GM21367 (cell line): ENCODE results near the gene MYO15A.

ENCODE experiments used
- ATAC-seq: cut with Tn5 transposase; IDR thresholded peaks from one replicate; pipeline ENCODE4 v1.9.1; 2021; ENCODE audit not compliant: unreplicated experiment

Gene MYO15A

DNA sequence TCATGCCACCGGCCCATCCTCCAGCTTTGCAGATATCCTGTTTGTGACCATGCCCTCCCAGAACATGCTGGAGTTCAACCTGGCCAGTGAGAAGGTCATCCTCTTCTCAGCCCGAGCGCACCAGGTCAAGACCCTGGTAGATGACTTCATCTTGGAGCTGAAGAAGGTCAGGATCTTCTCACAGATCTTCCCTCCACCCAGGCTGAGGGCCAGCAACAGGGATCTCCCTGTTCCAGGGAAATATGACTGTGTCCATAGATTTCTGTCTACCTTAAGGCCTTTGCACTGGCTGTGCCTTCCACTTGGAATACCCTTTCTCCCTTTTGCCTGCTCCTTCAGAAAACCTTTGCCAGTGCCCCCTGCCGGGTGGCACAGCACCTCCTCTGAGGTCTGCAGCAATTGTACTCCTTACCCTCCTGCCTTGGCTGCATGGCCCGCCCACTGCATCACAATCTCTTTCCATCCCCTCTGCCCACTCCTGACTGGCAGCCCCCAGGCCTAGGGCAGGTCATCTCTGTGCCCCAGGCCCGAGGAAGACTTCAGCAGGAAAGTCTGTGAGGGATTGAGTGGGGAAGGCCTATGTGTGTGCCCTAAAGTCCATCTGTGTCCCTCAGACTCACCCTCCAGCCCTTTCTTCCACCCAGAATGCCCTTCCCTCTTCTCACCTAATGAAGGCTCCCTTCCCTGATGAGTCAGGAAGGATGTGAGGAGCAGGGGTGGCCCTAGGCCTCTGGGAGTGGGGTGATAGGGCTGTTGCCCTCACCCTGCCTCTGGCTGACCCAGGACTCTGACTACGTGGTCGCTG is 47.8 kb downstream of the MYO15A start:
- no peak for ATAC-seq

DNA sequence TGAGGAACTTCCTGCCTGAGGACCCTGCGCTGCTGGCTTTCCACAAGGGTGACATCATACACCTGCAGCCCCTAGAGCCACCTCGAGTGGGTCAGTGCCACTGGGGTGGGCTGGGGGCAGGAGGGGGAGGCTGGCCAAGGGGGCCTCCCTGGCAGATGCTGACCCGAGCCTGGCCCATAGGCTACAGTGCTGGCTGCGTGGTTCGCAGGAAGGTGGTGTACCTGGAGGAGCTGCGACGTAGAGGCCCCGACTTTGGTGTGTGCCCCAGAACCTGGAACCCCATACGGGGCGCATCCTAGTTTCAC is 48.4 kb downstream of the MYO15A start:
- no peak for ATAC-seq

DNA sequence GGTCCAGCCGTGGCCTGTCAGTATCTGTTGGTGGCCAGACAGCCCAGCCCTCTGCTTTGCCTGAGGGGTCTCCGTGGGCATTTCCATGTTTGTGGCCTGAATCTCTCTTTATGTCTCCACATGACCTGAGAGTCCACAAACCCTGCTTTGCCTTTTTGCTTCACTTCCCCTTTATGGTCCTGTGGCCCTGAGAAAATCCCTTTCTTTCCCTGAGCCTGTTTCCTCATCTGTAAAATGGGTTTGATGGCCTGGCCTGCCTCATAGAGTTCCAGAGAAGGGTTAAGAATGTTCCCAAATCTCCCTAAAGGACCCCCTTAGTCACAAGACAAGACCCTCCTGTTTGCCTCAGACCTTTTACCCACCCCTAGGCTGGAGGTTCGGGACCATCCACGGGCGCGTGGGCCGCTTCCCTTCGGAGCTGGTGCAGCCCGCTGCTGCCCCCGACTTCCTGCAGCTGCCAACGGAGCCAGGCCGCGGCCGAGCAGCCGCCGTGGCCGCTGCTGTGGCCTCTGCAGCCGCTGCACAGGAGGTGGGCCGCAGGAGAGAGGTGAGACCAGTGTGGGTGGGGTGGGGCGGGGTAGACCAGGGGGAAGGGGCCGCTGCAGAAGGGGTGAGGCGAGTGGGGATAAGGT is 48.9 kb downstream of the MYO15A start:
- ATAC-seq = no peak

- peak; percentile 42 for ATAC-seq
Observed at GRCh38 chr17:18158022-18158600, 49.6 kb downstream of the MYO15A start.

GRCh38 chr17:18159551-18160120 is 51.1 kb downstream of the MYO15A start:
- ATAC-seq = no peak

GRCh38 chr17:18160128-18160856 is 51.7 kb downstream of the MYO15A start:
- no peak for ATAC-seq

GRCh38 chr17:18161207-18162145 is 52.9 kb downstream of the MYO15A start:
- no peak for ATAC-seq

- ATAC-seq = no peak
Observed at GRCh38 chr17:18163547-18163946, 55.0 kb downstream of the MYO15A start.

- ATAC-seq = no peak
Observed at GRCh38 chr17:18166894-18167293, 58.3 kb downstream of the MYO15A start.

GRCh38 chr17:18167421-18167820 is 58.9 kb downstream of the MYO15A start:
- no peak for ATAC-seq

DNA sequence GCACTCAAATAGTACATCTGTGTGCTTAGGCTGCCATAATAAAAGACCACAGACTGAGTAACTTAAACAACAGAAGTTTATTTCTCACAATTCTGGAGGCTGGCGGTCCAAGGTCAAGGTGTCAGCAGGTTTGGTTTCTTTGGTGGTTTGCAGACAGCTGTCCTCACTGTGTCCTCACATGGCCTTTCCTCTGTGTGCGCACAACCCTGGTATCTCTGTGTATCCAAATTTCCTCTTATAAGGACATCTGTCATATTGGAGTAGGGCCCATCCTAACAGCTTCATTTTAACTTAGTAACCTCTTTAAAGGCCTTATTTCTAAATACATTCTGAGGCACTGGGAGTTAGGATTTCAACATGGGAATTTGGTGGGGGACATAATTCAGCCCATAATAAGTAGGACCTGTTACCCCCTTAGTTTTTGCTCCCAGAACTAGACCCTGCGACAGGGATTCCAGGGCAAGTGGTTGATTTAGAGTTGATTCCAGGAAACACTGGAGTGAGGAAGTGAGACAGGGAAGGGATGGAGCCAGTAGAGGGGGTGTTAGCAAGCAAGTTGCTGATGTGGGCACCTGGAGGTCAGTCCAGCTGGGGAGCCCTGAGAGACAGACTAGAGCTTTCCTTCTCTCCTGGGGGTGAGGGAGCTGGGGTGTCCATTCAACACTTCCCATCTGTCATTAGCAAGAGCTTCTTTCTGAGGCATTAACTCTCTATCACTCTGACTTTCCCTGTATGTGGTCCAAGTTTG is 64.1 kb downstream of the MYO15A start:
- ATAC-seq = no peak

DNA sequence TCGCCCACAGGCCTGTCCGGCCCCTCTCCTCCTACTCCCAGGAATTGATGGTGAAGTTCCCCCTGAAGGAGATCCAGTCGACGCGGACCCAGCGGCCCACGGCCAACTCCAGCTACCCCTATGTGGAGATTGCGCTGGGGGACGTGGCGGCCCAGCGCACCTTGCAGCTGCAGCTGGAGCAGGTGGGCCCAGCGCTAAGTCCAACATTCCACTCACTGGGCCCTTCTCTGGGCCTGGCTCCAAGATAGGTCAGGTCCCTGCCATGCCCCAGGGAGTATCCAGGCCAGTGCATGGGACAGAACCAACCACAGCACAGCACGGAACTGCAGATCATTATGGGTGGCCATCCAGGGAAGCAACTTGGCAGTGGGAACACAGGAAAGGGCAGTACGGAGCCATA is 65.2 kb downstream of the MYO15A start:
- ATAC-seq = no peak

DNA sequence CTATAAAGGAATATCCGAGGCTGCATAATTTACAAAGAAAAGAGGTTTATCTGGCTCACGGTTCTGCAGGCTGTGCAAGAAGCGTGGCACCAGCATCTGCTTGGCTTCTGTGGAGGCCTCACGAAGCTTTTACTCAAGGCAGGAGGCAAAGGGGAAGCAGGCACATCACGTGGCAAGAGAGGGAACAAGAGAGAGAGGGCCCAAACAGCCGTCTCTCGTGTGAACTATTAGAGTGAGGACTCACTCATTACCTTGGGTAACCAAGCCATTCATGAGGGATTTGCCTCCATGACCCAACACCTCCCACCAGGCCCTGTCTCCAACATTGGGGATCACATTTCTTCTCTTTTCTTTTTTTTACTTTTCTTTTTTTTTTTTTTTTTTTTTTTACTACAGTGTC is 67.6 kb downstream of the MYO15A start:
- ATAC-seq = no peak

DNA sequence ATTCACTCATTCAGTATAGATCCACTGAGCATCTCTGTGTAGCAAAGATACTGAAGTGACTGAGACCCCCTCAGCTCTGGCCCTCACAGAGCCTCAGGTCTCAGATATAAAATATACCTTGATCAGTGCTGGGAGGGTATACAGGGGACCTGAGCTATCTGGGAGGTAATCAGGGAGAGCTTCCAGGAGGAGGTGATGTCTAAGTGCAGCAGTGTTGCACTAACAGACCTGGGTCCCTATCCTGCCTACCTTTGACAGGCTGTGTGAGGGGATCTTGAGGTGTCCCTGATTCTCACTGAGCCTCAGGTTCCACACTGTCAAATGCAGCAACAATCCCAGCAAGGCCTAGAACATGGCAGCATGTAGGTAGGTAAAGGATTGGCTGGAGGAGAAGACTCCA is 68.6 kb downstream of the MYO15A start:
- no peak for ATAC-seq

- no peak for ATAC-seq
Observed at GRCh38 chr17:18177722-18178121, 69.2 kb downstream of the MYO15A start.

DNA sequence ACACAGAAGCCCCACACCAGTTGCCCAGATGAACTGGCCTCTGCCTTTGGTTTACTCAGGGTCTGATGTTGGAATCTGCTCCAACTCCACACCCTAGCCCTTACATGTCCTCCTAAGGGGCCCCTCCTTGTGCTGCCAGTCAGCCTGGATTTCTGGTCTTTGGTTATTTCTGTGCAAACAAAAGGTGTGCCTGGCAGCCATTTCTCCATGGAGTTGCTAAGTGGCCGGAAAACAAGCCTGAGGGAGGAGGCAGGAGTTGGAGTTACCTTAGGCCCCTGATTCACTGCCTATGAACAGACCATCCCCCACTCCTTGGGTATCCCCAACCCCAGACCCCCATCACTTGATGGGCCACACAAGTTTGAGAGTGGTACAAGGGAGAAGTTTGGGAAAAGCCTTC is 70.6 kb downstream of the MYO15A start:
- ATAC-seq = no peak

DNA sequence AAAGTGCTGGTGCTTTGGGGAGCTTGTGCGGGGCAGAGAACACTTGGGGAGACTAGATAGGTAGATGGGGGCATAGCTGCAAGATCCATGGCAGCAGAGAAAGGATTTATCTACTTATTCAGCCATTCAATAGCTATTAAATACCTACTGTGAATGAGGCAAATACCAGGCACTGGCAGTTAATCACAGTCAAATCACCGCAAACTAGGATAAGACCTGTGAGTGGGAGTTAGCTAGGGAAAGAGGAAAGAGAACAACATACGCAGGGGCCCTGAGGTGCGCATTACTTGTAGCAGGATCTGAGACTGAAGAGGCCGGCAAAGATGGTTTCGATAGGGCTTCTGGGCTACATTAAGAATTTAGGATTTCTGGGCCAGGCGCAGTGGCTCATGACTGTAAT is 71.2 kb downstream of the MYO15A start:
- ATAC-seq = no peak

- ATAC-seq = no peak
Observed at GRCh38 chr17:18181358-18181757, 72.8 kb downstream of the MYO15A start.

GRCh38 chr17:18182110-18182977 is 73.8 kb downstream of the MYO15A start:
- no peak for ATAC-seq
